ENCODE results near the gene AHR. TPM values are rescaled to one million over a fixed set of nuclear protein-coding genes. Genes with fewer than 3 reads are reported as not detected.

Gene AHR
- polyA plus RNA-seq, 1 experiment = 5.9 TPM

GRCh38 chr7:17333221-17333620, 34.8 kb downstream of the AHR start:
- CTCF ChIA-PET = no interaction called here
- TF ChIP-seq CTCF (IDR thresholded peaks at IDR 0.05; ENCODE audit: insufficient read depth, low read depth, low read length) = no peak
- H3K27me3 ChIP-seq (ENCODE audit: control insufficient read depth, insufficient read depth, low read length) = no peaks in the 10 kb centered on the region
- 0 out of 2 replicates have a peak, but pooled peaks cover 1% of the 10 kb centered on the region for H3K36me3 ChIP-seq (ENCODE audit: control insufficient read depth, insufficient read depth, low read length)
- POLR2A ChIA-PET = no interaction called here
- no peak for DNase-seq (ENCODE audit: low read depth)
- H3K4me3 ChIP-seq (ENCODE audit: low read depth, low read length) = no peak overlapping the region

GRCh38 chr7:17336168-17336567, 37.7 kb downstream of the AHR start:
- ChIA-PET POLR2A (interaction anchor here (0.5 kb wide), 1 partner anchor 162 kb away, joined by 3 read pairs; no protein-coding TSS in a partner anchor), CTCF (no interaction called here)
- H3K36me3 ChIP-seq (ENCODE audit: control insufficient read depth, insufficient read depth, low read length) = peaks cover 9% of the 10 kb centered on the region
- no peak for TF ChIP-seq CTCF (IDR thresholded peaks at IDR 0.05; ENCODE audit: insufficient read depth, low read depth, low read length)
- no peak overlapping the region for H3K4me3 ChIP-seq (ENCODE audit: low read depth, low read length)
- H3K27me3 ChIP-seq (ENCODE audit: control insufficient read depth, insufficient read depth, low read length) = no peaks in the 10 kb centered on the region
- DNase-seq (ENCODE audit: low read depth) = no peak

- CTCF ChIA-PET = no interaction called here
- H3K4me3 ChIP-seq (ENCODE audit: low read depth, low read length) = no peak overlapping the region
- no peak for TF ChIP-seq CTCF (IDR thresholded peaks at IDR 0.05; ENCODE audit: insufficient read depth, low read depth, low read length)
- no peaks in the 10 kb centered on the region for H3K27me3 ChIP-seq (ENCODE audit: control insufficient read depth, insufficient read depth, low read length)
- H3K36me3 ChIP-seq (ENCODE audit: control insufficient read depth, insufficient read depth, low read length) = peaks cover 9% of the 10 kb centered on the region
- DNase-seq (ENCODE audit: low read depth) = no peak
- POLR2A ChIA-PET = no interaction called here
These were observed 40.7 kb downstream of the AHR start for GRCh38 chr7:17339139-17339538.

- Histone ChIP-seq H3K36me3 (ENCODE audit: control insufficient read depth, insufficient read depth, low read length) (peaks cover 9% of the 10 kb centered on the region), H3K4me3 (ENCODE audit: low read depth, low read length) (no peak overlapping the region), H3K27me3 (ENCODE audit: control insufficient read depth, insufficient read depth, low read length) (no peaks in the 10 kb centered on the region)
- CTCF ChIA-PET = interaction anchor here (0.9 kb wide), 1 partner anchor 38 kb away, joined by 3 read pairs; no protein-coding TSS in a partner anchor
- no peak for TF ChIP-seq CTCF (IDR thresholded peaks at IDR 0.05; ENCODE audit: insufficient read depth, low read depth, low read length)
- POLR2A ChIA-PET = no interaction called here
- DNase-seq (ENCODE audit: low read depth) = no peak
These were observed 41.5 kb downstream of the AHR start for GRCh38 chr7:17339952-17340351.

GRCh38 chr7:17340655-17341054, 42.2 kb downstream of the AHR start:
- ChIA-PET POLR2A (interaction anchor here (0.6 kb wide), 1 partner anchor 30 kb away, joined by 4 read pairs; no protein-coding TSS in a partner anchor), CTCF (interaction anchor here (0.9 kb wide), 1 partner anchor 39 kb away, joined by 3 read pairs; no protein-coding TSS in a partner anchor)
- no peak for TF ChIP-seq CTCF (IDR thresholded peaks at IDR 0.05; ENCODE audit: insufficient read depth, low read depth, low read length)
- H3K4me3 ChIP-seq (ENCODE audit: low read depth, low read length) = no peak overlapping the region
- no peak for DNase-seq (ENCODE audit: low read depth)
- H3K27me3 ChIP-seq (ENCODE audit: control insufficient read depth, insufficient read depth, low read length) = no peaks in the 10 kb centered on the region
- peaks cover 9% of the 10 kb centered on the region for H3K36me3 ChIP-seq (ENCODE audit: control insufficient read depth, insufficient read depth, low read length)
